Muscle layer of colon (tissue), 2 donors: ENCODE measurements around the gene KANK2.
A peak's percentile ranks its signal among the peaks of the same experiment; 100 is the strongest.

Experiments used
- H3K27ac ChIP-seq: one replicate; pipeline ENCODE4 v1.7.0; 2013; ENCODE audit warnings: low read depth, mild to moderate bottlenecking, low read length, moderate library complexity
- H3K27me3 ChIP-seq, 2 donors: one replicate each; pipeline ENCODE4 v1.7.0; 2013; ENCODE audit warnings: low read length in 2 of 2, mild to moderate bottlenecking in 2 of 2; ENCODE audit not compliant: insufficient read depth in 2 of 2, control insufficient read depth in 1 of 2
- H3K36me3 ChIP-seq: one replicate; pipeline ENCODE4 v1.7.0; 2013; ENCODE audit warnings: mild to moderate bottlenecking, low read length; ENCODE audit not compliant: insufficient read depth
- H3K4me1 ChIP-seq: one replicate; pipeline ENCODE4 v1.7.0; 2013; ENCODE audit warnings: mild to moderate bottlenecking, low read length; ENCODE audit not compliant: insufficient read depth
- H3K4me3 ChIP-seq, 2 donors: one replicate each; pipeline ENCODE4 v1.7.0; 2013; ENCODE audit warnings: low read length in 2 of 2, low read depth in 1 of 2, mild to moderate bottlenecking in 1 of 2, moderate library complexity in 1 of 2
- H3K9ac ChIP-seq: one replicate; pipeline ENCODE4 v1.7.0; 2013; ENCODE audit warnings: low read length
- H3K9me3 ChIP-seq: one replicate; pipeline ENCODE4 v1.7.0; 2013; ENCODE audit warnings: mild to moderate bottlenecking, low read length
- donor health status: abdominal sarcoma.
- donor health status: Adenocarcinoma of cecum.

KANK2 gene

DNA sequence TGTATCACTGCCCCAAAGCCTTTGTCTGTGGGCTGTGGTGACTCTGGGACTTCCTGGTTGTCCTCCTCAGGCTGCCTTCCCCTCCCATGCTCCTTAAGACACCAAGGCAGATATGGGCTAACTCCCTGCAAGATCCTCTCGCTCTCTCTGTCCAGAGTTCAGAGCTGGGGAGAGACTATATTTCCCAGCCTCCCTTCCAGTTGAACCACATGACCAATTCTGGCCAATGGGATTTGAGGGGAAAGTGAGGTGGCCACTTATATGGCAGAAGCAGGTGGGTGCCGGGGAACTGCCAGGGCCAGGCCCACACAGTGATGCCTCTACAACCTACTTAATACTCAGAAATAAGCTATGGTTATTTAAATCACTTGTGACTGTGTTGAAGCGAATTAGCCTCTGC lies 25.9 kb upstream of the KANK2 start:
- H3K27me3 ChIP-seq, result no peaks in the 10 kb centered on the region
- H3K36me3 ChIP-seq, result peaks cover 35% of the 10 kb centered on the region
- peaks cover 3% of the 10 kb centered on the region for H3K9me3 ChIP-seq
- H3K4me3 ChIP-seq, result no peak overlapping the region
- no peak overlapping the region for H3K9ac ChIP-seq
- no peaks in the 10 kb centered on the region for H3K4me1 ChIP-seq
- H3K27ac ChIP-seq, result no peak overlapping the region

GRCh38 chr19:11221082-11221598 lies 23.8 kb upstream of the KANK2 start:
- no peaks in the 10 kb centered on the region for H3K27me3 ChIP-seq
- H3K36me3 ChIP-seq, result peaks cover 36% of the 10 kb centered on the region
- no peak overlapping the region for H3K9ac ChIP-seq
- H3K9me3 ChIP-seq, result peaks cover 3% of the 10 kb centered on the region
- H3K4me1 ChIP-seq, result no peaks in the 10 kb centered on the region
- no peak overlapping the region for H3K4me3 ChIP-seq
- H3K27ac ChIP-seq, result no peak overlapping the region

GRCh38 chr19:11214387-11214786 lies 17.0 kb upstream of the KANK2 start:
- no peak overlapping the region for H3K4me3 ChIP-seq
- no peaks in the 10 kb centered on the region for H3K27me3 ChIP-seq
- H3K9ac ChIP-seq, result no peak overlapping the region
- H3K9me3 ChIP-seq, result no peaks in the 10 kb centered on the region
- peaks cover 38% of the 10 kb centered on the region for H3K36me3 ChIP-seq
- H3K27ac ChIP-seq, result no peak overlapping the region
- H3K4me1 ChIP-seq, result no peaks in the 10 kb centered on the region

DNA sequence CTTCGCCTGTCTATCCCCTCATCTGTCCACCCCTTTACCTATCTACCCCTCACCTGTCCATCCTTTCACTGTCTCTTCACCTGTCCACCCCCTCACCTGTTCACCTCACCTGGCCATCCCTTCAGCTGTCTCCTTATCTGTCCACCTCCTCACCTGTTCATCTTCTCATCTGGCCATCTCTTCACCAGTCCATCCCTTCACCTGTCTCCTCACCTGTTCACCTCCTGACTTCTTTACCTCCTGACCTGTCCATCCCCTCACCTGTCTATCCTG lies 13.2 kb upstream of the KANK2 start:
- H3K9ac ChIP-seq, result no peak overlapping the region

DNA sequence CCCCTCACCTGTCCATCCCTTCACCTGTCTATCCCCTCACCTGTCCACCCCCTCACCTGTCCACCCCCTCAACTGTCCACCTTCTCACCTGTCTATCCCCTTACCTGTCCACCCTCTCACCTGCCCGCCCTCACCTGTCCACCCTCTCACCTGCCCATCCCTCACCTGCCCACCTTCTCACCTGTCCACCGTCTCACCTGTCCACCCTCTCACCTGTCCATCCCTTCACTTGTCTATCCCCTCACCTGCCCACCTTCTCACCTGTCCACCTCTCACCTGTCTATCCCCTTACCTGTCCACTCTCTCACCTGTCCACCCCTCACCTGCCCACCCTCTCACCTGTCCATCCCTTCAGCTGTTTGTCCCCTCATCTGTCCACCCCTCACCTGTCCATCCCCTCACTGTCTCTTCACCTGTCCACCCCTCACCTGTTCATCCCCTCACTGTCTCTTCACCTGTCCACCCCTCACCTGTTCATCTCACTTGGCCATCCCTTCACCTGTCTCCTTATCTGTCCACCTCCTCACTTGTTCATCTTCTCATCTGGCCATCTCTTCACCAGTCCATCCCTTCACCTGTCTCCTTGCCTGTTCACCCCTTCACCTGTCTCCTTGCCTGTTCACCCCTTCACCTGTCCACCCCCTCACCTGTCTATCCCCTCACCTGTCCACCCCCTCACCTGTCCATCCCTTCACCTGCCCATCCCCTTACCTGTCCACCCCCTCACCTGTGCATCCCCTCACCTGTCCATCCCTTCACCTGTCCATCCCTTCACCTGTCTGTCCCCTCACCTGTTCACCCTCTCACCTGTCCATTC lies 12.7 kb upstream of the KANK2 start:
- H3K27ac ChIP-seq, result no peak overlapping the region
- H3K27me3 ChIP-seq, result no peaks in the 10 kb centered on the region
- no peak overlapping the region for H3K9ac ChIP-seq
- H3K36me3 ChIP-seq, result peaks cover 26% of the 10 kb centered on the region
- H3K9me3 ChIP-seq, result no peaks in the 10 kb centered on the region
- no peak overlapping the region for H3K4me3 ChIP-seq
- peaks cover 4% of the 10 kb centered on the region for H3K4me1 ChIP-seq

More for the DNA sequence above, 13.2 kb upstream of the KANK2 start:
- Histone ChIP-seq H3K4me1 (no peaks in the 10 kb centered on the region), H3K27ac (no peak overlapping the region), H3K4me3 (no peak overlapping the region), H3K9me3 (no peaks in the 10 kb centered on the region), H3K27me3 (no peaks in the 10 kb centered on the region), H3K36me3 (peaks cover 31% of the 10 kb centered on the region)

GRCh38 chr19:11208561-11209471 lies 11.5 kb upstream of the KANK2 start:
- Histone ChIP-seq H3K4me3 (no peak overlapping the region), H3K9ac (no peak overlapping the region), H3K4me1 (peaks cover 14% of the 10 kb centered on the region), H3K27me3 (no peaks in the 10 kb centered on the region), H3K36me3 (peaks cover 26% of the 10 kb centered on the region), H3K9me3 (no peaks in the 10 kb centered on the region), H3K27ac (no peak overlapping the region)

GRCh38 chr19:11205939-11206570 lies 8.7 kb upstream of the KANK2 start:
- Histone ChIP-seq H3K27me3 (no peaks in the 10 kb centered on the region), H3K27ac (peak overlapping the region; percentile 47), H3K4me3 (no peak overlapping the region), H3K9ac (no peak overlapping the region), H3K9me3 (no peaks in the 10 kb centered on the region), H3K4me1 (peaks cover 28% of the 10 kb centered on the region), H3K36me3 (peaks cover 9% of the 10 kb centered on the region)

DNA sequence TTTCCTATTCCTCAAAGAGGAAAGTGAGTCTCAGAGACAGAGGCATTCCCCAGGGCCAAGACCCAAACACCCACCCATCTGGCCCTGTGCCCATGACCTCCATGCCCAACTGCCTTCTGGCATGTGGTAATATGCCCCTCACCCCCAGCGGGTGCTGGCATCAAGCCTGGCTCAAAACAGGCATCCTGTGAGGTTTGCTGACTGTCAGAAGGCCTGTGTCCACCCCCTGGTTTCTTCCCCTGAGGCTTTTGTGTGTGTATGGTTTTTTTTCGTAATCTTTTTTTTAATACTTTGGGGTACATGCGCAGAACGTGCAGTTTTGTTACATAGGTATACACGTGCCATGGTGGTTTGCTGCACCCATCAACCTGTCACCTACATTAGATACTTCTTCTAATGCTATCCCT lies 7.6 kb upstream of the KANK2 start:
- no peaks in the 10 kb centered on the region for H3K27me3 ChIP-seq
- peak overlapping the region; percentile 89 for H3K27ac ChIP-seq
- peak overlapping the region in 1 of 2 donors; percentile 57 for H3K4me3 ChIP-seq
- peak overlapping the region; percentile 49 for H3K9ac ChIP-seq
- H3K36me3 ChIP-seq, result peaks cover 12% of the 10 kb centered on the region
- H3K4me1 ChIP-seq, result peaks cover 28% of the 10 kb centered on the region
- no peaks in the 10 kb centered on the region for H3K9me3 ChIP-seq

DNA sequence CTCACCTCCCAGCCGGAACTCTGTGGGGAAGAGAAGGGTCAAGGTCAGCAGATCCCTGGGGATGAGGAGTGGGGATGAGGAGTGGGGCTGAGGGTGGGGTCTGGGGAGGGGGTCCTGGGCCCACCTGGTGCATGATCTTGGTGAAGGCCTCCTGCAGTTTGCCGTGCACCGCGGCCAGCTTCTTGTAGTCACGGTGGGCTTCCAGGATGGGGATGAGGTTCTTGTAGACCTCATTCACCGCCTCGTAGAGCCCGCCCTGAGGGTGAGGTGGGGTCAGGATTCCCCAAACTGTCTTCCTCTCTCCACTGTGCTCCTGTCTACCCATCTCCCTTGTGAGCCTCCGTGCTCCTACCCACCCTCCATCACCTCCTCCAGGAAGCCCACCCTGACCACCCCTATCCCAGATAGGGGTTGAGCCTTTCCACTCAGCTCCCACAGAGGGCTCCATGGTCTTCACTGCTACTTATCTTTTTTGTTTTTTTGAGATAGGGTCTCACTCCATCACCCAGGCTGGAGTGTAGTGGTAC lies 6.8 kb upstream of the KANK2 start:
- Histone ChIP-seq H3K4me1 (peaks cover 28% of the 10 kb centered on the region), H3K9me3 (no peaks in the 10 kb centered on the region), H3K4me3 (peak overlapping the region; percentile 21 to 57), H3K27me3 (no peaks in the 10 kb centered on the region), H3K27ac (peak overlapping the region; percentile 89), H3K36me3 (peaks cover 12% of the 10 kb centered on the region), H3K9ac (peak overlapping the region; percentile 49)

GRCh38 chr19:11203194-11204075 lies 6.1 kb upstream of the KANK2 start:
- H3K4me3 ChIP-seq, result peak overlapping the region; percentile 21 to 57
- H3K9me3 ChIP-seq, result no peaks in the 10 kb centered on the region
- no peaks in the 10 kb centered on the region for H3K27me3 ChIP-seq
- H3K27ac ChIP-seq, result peak overlapping the region; percentile 89
- peaks cover 12% of the 10 kb centered on the region for H3K36me3 ChIP-seq
- H3K9ac ChIP-seq, result peak overlapping the region; percentile 49
- peaks cover 35% of the 10 kb centered on the region for H3K4me1 ChIP-seq
